OCI-LY3 (cell line): ENCODE results near the gene SAMD13.

Experiments
- CTCF ChIP-seq: fragments of 200-600, 300-600 bp; sonication (generic); IDR thresholded peaks from 2 replicates; pipeline ENCODE4 v1.5.1; 2014; ENCODE audit warnings: antibody characterized with exemption, low read length, low read depth
- EZH2phosphoT487 ChIP-seq: fragments of 200-600 bp; shearing (Covaris generic); IDR thresholded peaks from 2 replicates; pipeline ENCODE4 v1.6.1; 2018; ENCODE audit warnings: antibody characterized with exemption, mixed run types, low read depth

- TF ChIP-seq CTCF (no peak), EZH2phosphoT487 (no peak)
Measured at GRCh38 chr1:84363019-84363418, 61.5 kb downstream of the SAMD13 start.
